ENCODE measurements around the gene GRAMD4. TPM values are rescaled to one million over a fixed set of nuclear protein-coding genes. Genes with fewer than 3 reads are reported as not detected.
A peak's percentile ranks its signal among the peaks of the same experiment; 100 is the strongest.

GRAMD4 gene
- total RNA-seq, 1 experiment from 2014 or later, result 25.3 TPM

DNA sequence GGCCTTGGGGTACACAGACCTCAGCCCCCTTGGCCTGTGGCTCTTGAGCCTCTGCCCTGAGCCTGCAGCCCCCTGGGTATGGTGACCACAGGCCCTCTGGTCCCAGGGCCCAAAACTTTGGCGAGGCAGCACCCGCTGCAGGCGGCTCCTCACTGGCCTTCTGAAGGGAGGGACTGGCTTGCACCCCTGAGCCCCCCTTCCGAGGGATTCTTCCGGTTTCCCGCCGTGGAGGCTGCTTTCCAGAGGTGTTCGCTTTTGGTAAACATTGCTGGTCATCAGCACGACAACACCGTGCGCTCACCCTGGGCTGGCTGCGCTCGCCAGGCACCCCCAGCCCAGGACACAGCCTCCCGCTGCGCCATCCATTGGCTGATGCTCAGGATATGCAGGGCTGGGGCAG is 42.0 kb downstream of the GRAMD4 start:
- H3K79me2 ChIP-seq (ENCODE audit: low read length), result no peaks in the 10 kb centered on the region
- H2AFZ ChIP-seq (ENCODE audit: low read length), result no peak overlapping the region
- ATAC-seq (no peak), DNase-seq (no peak)
- H3K27me3 ChIP-seq (ENCODE audit: low read length), result no peaks in the 10 kb centered on the region
- ChIA-PET POLR2A (ENCODE audit: unreplicated experiment) (no interaction called here), CTCF (no interaction called here)
- H3K36me3 ChIP-seq (ENCODE audit: low read depth, low read length), result no peaks in the 10 kb centered on the region
- H3F3A ChIP-seq (ENCODE audit: low read length, unreplicated experiment), result no peaks in the 10 kb centered on the region
- peak overlapping the region; percentile 53 for H3K27ac ChIP-seq (ENCODE audit: low read length)
- peaks cover 31% of the 10 kb centered on the region for H3K4me1 ChIP-seq (ENCODE audit: insufficient read depth, low read length)
- H3K4me3 ChIP-seq (ENCODE audit: low read length), result no peak overlapping the region
- H3K9me3 ChIP-seq (ENCODE audit: low read length), result no peaks in the 10 kb centered on the region
- no TSS peak for BruUV-seq (replicated peaks)
- intact Hi-C loops (cut with micrococcal nuclease), result no loop called here
- no peak for TF ChIP-seq EZH2phosphoT487 (IDR thresholded peaks at IDR 0.05; ENCODE audit: borderline replicate concordance, low read length)
- no peak for TF ChIP-seq EZH2 (IDR thresholded peaks at IDR 0.05; ENCODE audit: low read length, unreplicated experiment)
- no peak for TF ChIP-seq CTCF (conservative IDR thresholded peaks at IDR 0.05; ENCODE audit: low read depth, low read length)
- H3K9ac ChIP-seq (ENCODE audit: low read length), result peak overlapping the region; percentile 36; the same call in 1 of the 2 replicates
- H3K4me2 ChIP-seq (ENCODE audit: low read length), result no peak overlapping the region
- no peaks in the 10 kb centered on the region for H3K9me2 ChIP-seq (replicated peaks; ENCODE audit: low read length)
- no peaks in the 10 kb centered on the region for H4K20me1 ChIP-seq (ENCODE audit: low read length)

- Histone ChIP-seq H3K4me2 (ENCODE audit: low read length) (no peak overlapping the region), H3K27me3 (ENCODE audit: low read length) (no peaks in the 10 kb centered on the region), H3K36me3 (ENCODE audit: low read depth, low read length) (no peaks in the 10 kb centered on the region), H3K9me2 (replicated peaks; ENCODE audit: low read length) (no peaks in the 10 kb centered on the region), H3K9ac (ENCODE audit: low read length) (no peak overlapping the region), H2AFZ (ENCODE audit: low read length) (no peak overlapping the region), H3K9me3 (ENCODE audit: low read length) (no peaks in the 10 kb centered on the region), H3F3A (ENCODE audit: low read length, unreplicated experiment) (no peaks in the 10 kb centered on the region), H3K4me1 (ENCODE audit: insufficient read depth, low read length) (peaks cover 28% of the 10 kb centered on the region), H4K20me1 (ENCODE audit: low read length) (no peaks in the 10 kb centered on the region), H3K27ac (ENCODE audit: low read length) (no peak overlapping the region), H3K4me3 (ENCODE audit: low read length) (no peak overlapping the region), H3K79me2 (ENCODE audit: low read length) (no peaks in the 10 kb centered on the region)
- BruUV-seq (replicated peaks), result no TSS peak
- CTCF ChIA-PET, result no interaction called here
- ATAC-seq (no peak), DNase-seq (no peak)
- POLR2A ChIA-PET (ENCODE audit: unreplicated experiment), result no interaction called here
- no peak for TF ChIP-seq EZH2phosphoT487 (IDR thresholded peaks at IDR 0.05; ENCODE audit: borderline replicate concordance, low read length)
- no peak for TF ChIP-seq CTCF (conservative IDR thresholded peaks at IDR 0.05; ENCODE audit: low read depth, low read length)
- no peak for TF ChIP-seq EZH2 (IDR thresholded peaks at IDR 0.05; ENCODE audit: low read length, unreplicated experiment)
- intact Hi-C loops (cut with micrococcal nuclease), result no loop called here
Measured at GRCh38 chr22:46663001-46663400, 42.8 kb downstream of the GRAMD4 start.

- BruUV-seq (replicated peaks), result no TSS peak
- Histone ChIP-seq H3K36me3 (ENCODE audit: low read depth, low read length) (no peaks in the 10 kb centered on the region), H3K9me2 (replicated peaks; ENCODE audit: low read length) (no peaks in the 10 kb centered on the region), H3K27ac (ENCODE audit: low read length) (no peak overlapping the region), H3K9me3 (ENCODE audit: low read length) (no peaks in the 10 kb centered on the region), H3K79me2 (ENCODE audit: low read length) (no peaks in the 10 kb centered on the region), H3K9ac (ENCODE audit: low read length) (no peak overlapping the region), H3K4me3 (ENCODE audit: low read length) (no peak overlapping the region), H2AFZ (ENCODE audit: low read length) (no peak overlapping the region), H3K4me2 (ENCODE audit: low read length) (no peak overlapping the region), H3K27me3 (ENCODE audit: low read length) (no peaks in the 10 kb centered on the region), H4K20me1 (ENCODE audit: low read length) (no peaks in the 10 kb centered on the region), H3F3A (ENCODE audit: low read length, unreplicated experiment) (no peaks in the 10 kb centered on the region), H3K4me1 (ENCODE audit: insufficient read depth, low read length) (peaks cover 25% of the 10 kb centered on the region)
- ChIA-PET CTCF (no interaction called here), POLR2A (ENCODE audit: unreplicated experiment) (no interaction called here)
- intact Hi-C loops (cut with micrococcal nuclease), result no loop called here
- ATAC-seq (no peak), DNase-seq (no peak)
- TF ChIP-seq CTCF (conservative IDR thresholded peaks at IDR 0.05; ENCODE audit: low read depth, low read length), result no peak
- no peak for TF ChIP-seq EZH2 (IDR thresholded peaks at IDR 0.05; ENCODE audit: low read length, unreplicated experiment)
- TF ChIP-seq EZH2phosphoT487 (IDR thresholded peaks at IDR 0.05; ENCODE audit: borderline replicate concordance, low read length), result no peak
Measured at GRCh38 chr22:46663436-46664100, 43.4 kb downstream of the GRAMD4 start.
